ENCODE data around the gene EVI5. TPM values are rescaled to one million over a fixed set of nuclear protein-coding genes. Genes with fewer than 3 reads are reported as not detected.
"Not testable (repeated sequence)": the region's sequence is repeated elsewhere in the genome, so short reads cannot be mapped to it uniquely, and the experiment has no call there.

Gene EVI5
- polyA plus RNA-seq, 1 donor, result 11.5 TPM

DNA sequence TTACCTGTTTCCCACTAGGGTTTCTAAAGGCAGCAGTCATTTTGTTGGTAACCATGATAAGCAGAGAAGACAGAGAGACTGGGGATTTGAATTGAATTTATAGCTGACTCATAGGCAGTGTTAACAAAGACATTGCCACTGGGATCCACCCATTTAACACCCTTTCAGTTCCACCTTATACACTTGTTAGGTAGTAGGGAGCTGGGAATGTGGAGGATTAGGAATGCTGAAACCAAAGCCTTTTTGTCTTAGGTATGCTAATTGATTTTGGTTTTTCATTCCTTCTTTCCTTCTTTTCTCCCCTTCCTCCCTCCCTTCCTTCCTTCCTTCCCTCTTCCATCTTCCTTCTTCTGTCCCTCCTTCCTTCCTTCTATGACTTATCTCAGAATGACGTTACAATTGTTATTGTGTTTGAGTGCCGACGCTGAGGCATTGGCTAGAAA is 7.5 kb upstream of the EVI5 start:
- DNase-seq (ENCODE audit: low read depth), result no peak

DNA sequence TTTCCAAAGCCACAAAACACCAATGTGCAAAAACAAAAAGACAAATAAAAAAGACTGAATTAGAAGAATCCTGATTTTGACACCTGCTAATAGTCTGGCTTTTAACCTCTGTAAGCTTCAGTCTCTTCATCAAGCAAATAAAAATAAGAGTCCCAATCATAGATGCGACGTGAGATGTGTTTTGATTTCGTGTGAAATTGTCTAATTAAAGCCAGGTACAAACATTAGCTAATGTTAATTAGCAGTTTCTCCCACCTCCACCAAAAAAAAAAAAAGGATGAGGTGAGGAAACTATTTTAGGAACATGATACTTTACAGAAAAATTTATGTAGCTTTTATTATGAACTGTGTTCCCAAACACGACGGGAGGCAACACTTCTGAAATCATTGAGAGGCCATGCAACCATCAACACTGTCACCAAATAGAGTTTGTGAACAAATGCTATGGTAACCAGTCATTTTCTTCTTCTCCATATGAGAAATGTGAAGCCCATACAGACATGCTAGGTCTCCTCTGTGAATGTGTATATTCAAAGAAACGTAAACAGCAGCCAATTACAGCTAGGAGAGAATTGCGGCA is 6.7 kb upstream of the EVI5 start:
- no peak for DNase-seq (ENCODE audit: low read depth)

- no peak for DNase-seq (ENCODE audit: low read depth)
These were observed 6.0 kb upstream of the EVI5 start for GRCh38 chr1:92790867-92791266.

DNA sequence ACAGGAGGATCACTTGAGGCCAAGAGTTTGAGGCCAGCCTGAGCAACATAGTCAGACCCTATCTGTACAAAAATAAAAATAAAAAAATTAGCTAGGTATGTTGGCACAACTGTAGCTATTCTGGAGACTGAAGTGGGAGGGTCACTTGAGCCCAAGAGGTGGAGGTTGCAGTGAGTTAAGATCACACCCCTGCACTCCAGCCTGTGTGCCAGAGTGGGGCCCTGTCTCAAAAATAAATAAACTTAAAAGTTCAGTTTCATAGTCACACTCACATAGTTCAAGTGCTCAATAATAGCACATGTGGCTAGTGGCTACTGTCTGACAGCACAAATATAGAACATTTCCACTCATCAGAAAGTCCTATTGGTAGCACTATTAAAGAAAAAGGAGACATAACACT is 5.2 kb upstream of the EVI5 start:
- no peak for DNase-seq (ENCODE audit: low read depth)

GRCh38 chr1:92786111-92786901 is 1.4 kb upstream of the EVI5 start:
- DNase-seq (ENCODE audit: low read depth), result no peak

DNA sequence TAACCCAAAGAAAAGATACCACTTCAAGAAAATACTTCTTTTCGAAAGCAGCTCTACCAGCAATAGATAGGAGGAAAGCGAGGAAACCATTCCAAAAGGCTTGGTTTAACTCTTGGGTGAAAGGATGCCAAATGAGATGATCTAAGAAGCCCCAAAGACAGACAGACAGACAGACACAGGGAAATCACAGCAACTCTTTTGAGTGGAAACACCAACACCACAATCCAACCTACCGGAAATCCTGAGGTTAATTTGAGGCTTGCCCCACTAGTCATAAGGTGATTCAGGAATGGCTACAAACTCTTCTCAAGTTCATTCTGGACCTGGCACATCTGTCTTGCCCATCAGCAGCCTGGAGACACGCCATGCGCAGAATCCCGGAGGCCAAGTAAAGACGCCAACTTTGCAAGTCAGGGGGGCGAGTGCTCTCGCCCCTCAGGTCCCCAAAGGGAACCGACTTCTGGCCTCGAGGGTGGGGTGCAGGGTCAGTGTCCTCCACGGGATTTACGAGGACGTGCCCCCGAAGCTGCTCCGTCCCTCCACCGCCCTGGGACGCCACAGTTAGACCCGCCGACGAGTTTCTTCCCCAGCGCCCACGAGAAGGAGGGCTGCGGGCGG is 778 bp downstream of the EVI5 start:
- peak; percentile 22 for DNase-seq (ENCODE audit: low read depth)

GRCh38 chr1:92783550-92783949 is 1.4 kb downstream of the EVI5 start:
- not testable (repeated sequence) for DNase-seq (ENCODE audit: low read depth)

DNA sequence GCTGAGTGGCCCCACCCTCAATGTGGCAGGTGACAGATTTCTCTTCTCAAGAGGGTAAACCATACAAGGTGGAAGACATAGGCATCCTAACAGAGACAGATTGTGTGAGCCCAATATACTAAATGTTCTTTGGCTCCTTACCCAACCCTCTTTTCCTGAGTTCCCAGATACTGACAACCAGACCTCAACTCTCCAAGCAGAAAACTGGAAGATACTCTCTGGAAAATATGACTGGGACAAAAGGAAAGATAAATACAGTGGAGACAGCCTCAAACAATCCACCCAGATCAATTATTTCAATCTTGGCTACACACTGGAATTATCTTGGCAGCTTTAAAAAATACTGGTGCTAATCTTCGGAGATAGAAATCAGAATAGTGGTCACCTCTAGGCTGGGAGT is 6.5 kb downstream of the EVI5 start:
- no peak for DNase-seq (ENCODE audit: low read depth)

GRCh38 chr1:92774407-92774806 is 10.5 kb downstream of the EVI5 start:
- no peak for DNase-seq (ENCODE audit: low read depth)

DNA sequence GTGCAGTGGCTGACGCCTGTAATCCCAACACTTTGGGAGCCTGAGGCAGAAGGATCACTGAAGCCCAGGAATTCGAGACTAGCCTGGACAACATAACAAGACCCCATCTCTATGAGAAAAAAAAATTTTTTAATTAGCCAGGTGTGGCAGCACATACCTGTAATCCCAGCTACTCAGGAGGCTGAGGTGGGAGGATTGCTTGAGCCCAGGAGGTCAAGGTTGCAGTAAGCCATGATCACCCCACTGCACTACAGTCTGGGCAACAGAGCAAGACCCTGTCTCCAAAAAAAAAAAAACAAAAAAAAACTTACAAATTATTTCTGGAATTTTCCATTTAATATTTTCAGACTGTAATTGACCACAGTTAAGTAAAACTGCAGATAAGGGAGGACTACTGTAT is 11.2 kb downstream of the EVI5 start:
- not testable (repeated sequence) for DNase-seq (ENCODE audit: low read depth)

DNA sequence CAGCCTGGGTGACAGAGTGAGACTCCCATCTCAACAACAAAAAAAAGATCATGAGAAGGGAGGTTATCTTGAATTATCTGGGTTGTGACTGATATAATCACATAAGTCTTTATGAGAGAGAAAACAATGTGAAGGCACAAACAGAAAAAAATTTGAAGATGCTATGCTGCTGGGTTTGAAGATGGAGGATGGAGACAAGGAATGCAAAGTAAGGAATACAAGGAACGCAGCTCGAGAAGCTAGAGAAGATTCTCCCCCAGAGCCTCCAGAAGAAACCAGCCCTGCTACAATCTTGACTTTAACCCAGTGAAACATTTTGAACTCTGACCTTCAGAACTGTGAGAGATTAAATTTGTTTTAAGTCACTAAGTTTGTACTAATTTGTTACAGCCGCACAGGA is 15.1 kb downstream of the EVI5 start:
- DNase-seq (ENCODE audit: low read depth), result no peak

DNA sequence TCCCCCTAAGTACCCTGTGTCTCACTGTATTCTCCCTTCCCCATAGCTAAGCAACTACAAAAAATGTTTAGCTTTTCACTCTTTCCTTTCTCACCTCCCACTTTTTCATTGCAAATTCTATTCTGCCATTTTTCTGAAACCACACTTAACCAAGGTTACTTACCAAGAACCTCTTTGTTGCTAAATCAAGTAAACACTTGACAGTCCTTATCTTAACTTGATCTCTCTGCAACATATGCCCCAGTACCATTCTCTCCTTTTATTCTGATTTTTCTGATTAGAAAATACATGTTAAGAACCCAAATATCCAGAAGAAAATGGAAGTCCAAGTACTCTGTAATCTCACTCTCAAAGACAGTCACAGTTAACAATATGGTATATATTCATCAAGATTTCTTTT is 16.0 kb downstream of the EVI5 start:
- DNase-seq (ENCODE audit: low read depth), result no peak

DNA sequence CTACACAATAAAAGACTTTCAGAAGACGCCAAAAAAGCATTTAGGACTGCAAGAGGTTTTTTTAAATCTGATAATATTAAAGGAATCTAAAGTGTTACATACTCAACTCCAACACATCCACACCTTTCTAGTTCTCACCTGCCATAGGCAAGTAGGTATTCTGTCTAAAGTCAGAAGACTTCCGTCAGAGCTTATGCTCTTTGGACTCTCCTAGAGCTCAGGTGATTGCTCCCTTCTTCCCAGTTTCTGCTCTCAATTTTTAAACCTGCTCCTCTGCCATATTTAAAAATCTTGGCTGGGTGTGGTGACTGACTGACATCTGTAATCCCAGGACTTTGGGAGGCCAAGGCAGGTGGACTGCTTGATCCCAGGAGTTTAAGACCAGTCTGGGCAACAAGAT is 16.6 kb downstream of the EVI5 start:
- DNase-seq (ENCODE audit: low read depth), result no peak

DNA sequence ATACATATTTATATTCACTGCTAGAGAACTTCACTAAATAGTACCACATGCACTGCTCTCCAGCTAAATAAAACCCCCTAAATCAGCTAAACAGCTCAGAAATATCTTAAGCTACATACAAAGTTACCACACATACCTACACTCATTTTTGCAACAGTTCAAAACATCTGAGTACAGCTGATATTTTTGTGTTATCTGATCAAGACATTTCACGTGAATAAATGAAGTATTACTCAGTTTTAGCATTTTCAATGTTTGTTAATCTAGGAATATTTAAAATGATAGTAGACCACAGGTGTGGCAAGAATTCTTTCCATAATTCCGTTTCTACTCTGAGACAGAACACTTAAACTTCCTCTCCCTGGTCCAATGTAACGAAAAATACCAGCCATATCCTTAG is 20.8 kb downstream of the EVI5 start:
- DNase-seq (ENCODE audit: low read depth), result no peak

DNA sequence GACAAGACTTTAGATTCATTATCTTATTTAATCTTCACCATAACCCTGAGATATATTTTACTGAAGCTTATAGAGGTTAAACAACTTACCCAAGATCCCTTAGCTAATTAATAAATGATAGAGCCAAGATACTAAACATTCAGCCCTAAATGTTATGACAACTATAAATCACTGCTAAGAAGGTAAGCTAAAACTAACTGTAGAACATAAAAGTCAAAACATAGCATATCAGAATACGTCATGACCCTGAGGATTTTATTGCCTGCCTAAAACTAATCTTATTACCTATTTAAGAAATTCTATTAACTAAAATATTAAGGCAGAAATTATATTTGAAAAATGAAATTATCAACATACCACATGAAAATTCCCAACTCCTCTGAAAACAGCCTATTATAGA is 22.6 kb downstream of the EVI5 start:
- no peak for DNase-seq (ENCODE audit: low read depth)

DNA sequence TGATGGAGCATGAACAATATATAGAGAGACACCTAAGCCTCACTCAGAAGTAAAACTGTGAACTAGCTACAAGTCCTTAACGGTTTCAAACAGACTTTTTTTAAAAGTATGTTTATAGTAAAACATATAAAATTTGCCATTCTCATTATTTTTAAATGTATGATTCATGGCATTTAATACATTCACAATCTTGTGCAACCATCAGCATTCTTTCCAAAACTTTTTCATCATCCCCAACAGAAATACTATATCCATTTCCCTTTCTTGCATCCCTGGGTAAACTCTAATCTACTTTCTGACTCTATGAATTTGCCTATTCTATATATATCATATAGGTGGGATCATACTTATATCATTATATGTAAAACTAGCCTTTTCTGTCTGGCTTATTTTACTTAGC is 25.5 kb downstream of the EVI5 start:
- no peak for DNase-seq (ENCODE audit: low read depth)

GRCh38 chr1:92756537-92756936 is 28.4 kb downstream of the EVI5 start:
- no peak for DNase-seq (ENCODE audit: low read depth)

GRCh38 chr1:92755541-92756461 is 29.1 kb downstream of the EVI5 start:
- no peak for DNase-seq (ENCODE audit: low read depth)

GRCh38 chr1:92754719-92755050 is 30.2 kb downstream of the EVI5 start:
- DNase-seq (ENCODE audit: low read depth), result no peak

GRCh38 chr1:92754000-92754718 is 30.7 kb downstream of the EVI5 start:
- no peak for DNase-seq (ENCODE audit: low read depth)

DNA sequence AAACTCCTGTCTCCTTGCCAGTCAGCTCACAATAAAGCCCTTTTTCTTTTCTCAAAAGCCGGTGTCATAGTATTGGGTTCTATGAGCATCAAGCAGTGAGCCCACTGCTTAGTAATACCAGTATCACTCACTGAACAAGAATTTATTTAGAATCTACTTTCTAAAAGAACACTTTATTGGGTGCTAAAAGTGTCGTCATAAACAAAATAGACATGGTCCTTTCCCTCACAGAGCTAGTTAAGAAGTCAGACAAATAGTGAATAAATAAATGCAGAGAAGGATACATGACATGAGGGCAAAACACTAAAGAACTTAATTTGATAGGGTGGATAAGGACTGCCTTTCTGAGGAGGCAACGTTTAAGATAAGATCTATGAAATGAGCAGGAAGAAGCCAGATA is 32.2 kb downstream of the EVI5 start:
- DNase-seq (ENCODE audit: low read depth), result no peak
